Left lung (tissue), 8 donors: ENCODE data around the gene ZNG1F. TPM values are rescaled to one million over a fixed set of nuclear protein-coding genes. Genes with fewer than 3 reads are reported as not detected.

Experiments used
- microRNA-seq, 2 donors: library from miRNA; unstranded; fragments of <30 nt; microRNA quantifications; one replicate each; pipeline ENCODE4, GENCODE V29; 2019
- polyA plus RNA-seq, 6 donors: library from polyadenylated mRNA; unstranded; fragments of 120-200 nt; gene quantifications; one replicate each; pipeline ENCODE4 v1.2.1, GENCODE V29; 2013; ENCODE audit not compliant: insufficient read length in 6 of 6
- total RNA-seq, 2 donors: library from RNA; stranded (reverse); fragmentation: NEBNext Ultra II Directional; extraction: Animal tissue kit (Norgen Biotek cat#: 25700); gene quantifications; one replicate each; pipeline ENCODE4 v1.2.1, GENCODE V29; 2021
- donor health status: DM: no; HTN: yes; CAD: no.
- donor health status: DM: no; HTN: no; CAD: no.

Gene ZNG1F
- total and polyA plus RNA-seq, 8 donors = 4.4 to 26.9 (median 19.0) TPM

Small RNAs within 50 kb of the gene (microRNA-seq; reads per million reads assigned to microRNA genes)
- gene MIR4477A = 0 reads per million in 2 donors

Other genes with a start within 250 kb of the ZNG1F start
- gene FOXD4L6, start 60.6 kb downstream of the ZNG1F start, total RNA-seq = under 1 TPM in 1 of 2 donors, not detected in 1; 0.26 TPM
- gene FOXD4L6, start 60.6 kb downstream of the ZNG1F start, polyA plus RNA-seq = not detected